ENCODE data around the gene ISG15.

DNA sequence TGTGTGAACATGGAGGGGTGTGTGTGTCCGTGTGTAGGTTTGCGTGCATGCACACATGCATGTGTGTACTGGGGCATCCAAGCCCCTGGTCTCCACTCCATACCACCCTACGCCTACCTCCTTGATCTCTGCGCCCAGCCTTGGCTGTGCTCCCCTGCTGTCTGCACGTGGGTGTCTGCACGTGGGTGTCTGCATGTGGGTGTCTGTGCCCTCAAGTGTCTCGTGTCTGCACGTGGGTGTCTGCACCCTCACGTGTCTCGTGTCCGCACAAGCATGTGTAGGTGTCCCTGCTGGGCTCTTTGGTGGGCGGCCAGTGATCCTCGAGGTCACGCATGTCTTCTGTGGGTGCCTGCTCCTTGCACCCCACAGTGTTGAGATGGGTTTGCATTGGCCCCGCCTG, 39.7 kb downstream of the ISG15 start:
- TF ChIP-seq FOXJ2 (tag; IDR thresholded peaks at IDR 0.05), result no peak
- TF ChIP-seq, protein P1, sequence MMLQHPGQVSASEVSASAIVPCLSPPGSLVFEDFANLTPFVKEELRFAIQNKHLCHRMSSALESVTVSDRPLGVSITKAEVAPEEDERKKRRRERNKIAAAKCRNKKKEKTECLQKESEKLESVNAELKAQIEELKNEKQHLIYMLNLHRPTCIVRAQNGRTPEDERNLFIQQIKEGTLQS (IDR thresholded peaks at IDR 0.05), result no peak
- TF ChIP-seq, protein P1 (CRISPR knock-in tag; conservative IDR thresholded peaks at IDR 0.05), result no peak
- TF ChIP-seq SRSF1 (IDR thresholded peaks at IDR 0.05; ENCODE audit: low read depth, low read length), result no peak
- TF ChIP-seq, protein P2, sequence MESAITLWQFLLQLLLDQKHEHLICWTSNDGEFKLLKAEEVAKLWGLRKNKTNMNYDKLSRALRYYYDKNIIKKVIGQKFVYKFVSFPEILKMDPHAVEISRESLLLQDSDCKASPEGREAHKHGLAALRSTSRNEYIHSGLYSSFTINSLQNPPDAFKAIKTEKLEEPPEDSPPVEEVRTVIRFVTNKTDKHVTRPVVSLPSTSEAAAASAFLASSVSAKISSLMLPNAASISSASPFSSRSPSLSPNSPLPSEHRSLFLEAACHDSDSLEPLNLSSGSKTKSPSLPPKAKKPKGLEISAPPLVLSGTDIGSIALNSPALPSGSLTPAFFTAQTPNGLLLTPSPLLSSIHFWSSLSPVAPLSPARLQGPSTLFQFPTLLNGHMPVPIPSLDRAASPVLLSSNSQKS (CRISPR knock-in tag; IDR thresholded peaks at IDR 0.05), result no peak
